ENCODE results near the gene SNRPD1.
"Not testable (repeated sequence)": the region's sequence is repeated elsewhere in the genome, so short reads cannot be mapped to it uniquely, and the experiment has no call there.

- not testable (repeated sequence) for TF ChIP-seq ZNF274 (IDR thresholded peaks at IDR 0.05; ENCODE audit: low read depth, low read length); CTCF (IDR thresholded peaks at IDR 0.05 in 2 of 3, conservative IDR thresholded peaks at IDR 0.05 in 1 of 3; ENCODE audit: borderline replicate concordance in 1 of 3, insufficient read depth in 1 of 3, low read depth in 2 of 3, low read length in 2 of 3); POLR2A (IDR thresholded peaks at IDR 0.05; ENCODE audit: borderline replicate concordance, extremely low read depth, insufficient read depth, insufficient read length); MAX (IDR thresholded peaks at IDR 0.05)
Measured at GRCh38 chr18:21640375-21640774, 28.3 kb downstream of the SNRPD1 start.

All from HCT116 (cell line).